Glutamatergic neuron (in vitro differentiated cells): Measurements from ENCODE around the gene USP19. TPM values are rescaled to one million over a fixed set of nuclear protein-coding genes. Genes with fewer than 3 reads are reported as not detected.

Experiments used
- DNase-seq: peaks from one replicate; pipeline ENCODE4 v3.0.0; 2022
- H3K27ac Mint-ChIP-seq: one replicate; pipeline ENCODE4 v1.8.0; 2020; ENCODE audit warnings: mild to moderate bottlenecking, mixed read lengths, inconsistent platforms; ENCODE audit not compliant: unreplicated experiment
- H3K27me3 Mint-ChIP-seq: one replicate; pipeline ENCODE4 v1.8.0; 2020; ENCODE audit warnings: mild to moderate bottlenecking, moderate library complexity, mixed read lengths, inconsistent platforms; ENCODE audit not compliant: unreplicated experiment
- H3K36me3 Mint-ChIP-seq: one replicate; pipeline ENCODE4 v1.8.0; 2020; ENCODE audit warnings: mild to moderate bottlenecking, mixed read lengths, inconsistent platforms; ENCODE audit not compliant: unreplicated experiment
- H3K4me1 Mint-ChIP-seq: one replicate; pipeline ENCODE4 v1.8.0; 2020; ENCODE audit warnings: mild to moderate bottlenecking, low read depth, mixed read lengths, inconsistent platforms; ENCODE audit not compliant: unreplicated experiment
- H3K4me3 Mint-ChIP-seq: one replicate; pipeline ENCODE4 v1.8.0; 2020; ENCODE audit warnings: mild to moderate bottlenecking, mixed read lengths, inconsistent platforms; ENCODE audit not compliant: unreplicated experiment
- H3K9me3 Mint-ChIP-seq: one replicate; pipeline ENCODE4 v1.8.0; 2020; ENCODE audit warnings: mild to moderate bottlenecking, moderate library complexity, mixed read lengths, inconsistent platforms; ENCODE audit not compliant: unreplicated experiment
- CTCF ChIP-seq: fragments of 200-600 bp; sonication (generic); IDR thresholded peaks from one replicate; pipeline ENCODE4 v1.5.0; 2021; ENCODE audit not compliant: partially characterized antibody, unreplicated experiment
- total RNA-seq: library from RNA; stranded (reverse); fragmentation: NEBNext Ultra II Directional; extraction: Animal tissue kit (Norgen Biotek cat#: 25700); gene quantifications from one replicate; pipeline ENCODE4 v1.2.1, GENCODE V29; 2021; ENCODE audit not compliant: unreplicated experiment

USP19 gene
- total RNA-seq, 1 donor from 2014 or later, result 83.1 TPM

GRCh38 chr3:49100046-49100615 is 20.5 kb downstream of the USP19 start:
- no peak for DNase-seq
- H3K27ac Mint-ChIP-seq, result no peak overlapping the region
- no peak overlapping the region for H3K4me3 Mint-ChIP-seq
- peaks cover 4% of the 10 kb centered on the region for H3K4me1 Mint-ChIP-seq
- H3K9me3 Mint-ChIP-seq, result peaks cover 1% of the 10 kb centered on the region
- TF ChIP-seq CTCF, result no peak
- H3K36me3 Mint-ChIP-seq, result no peaks in the 10 kb centered on the region
- H3K27me3 Mint-ChIP-seq, result peaks cover 5% of the 10 kb centered on the region

DNA sequence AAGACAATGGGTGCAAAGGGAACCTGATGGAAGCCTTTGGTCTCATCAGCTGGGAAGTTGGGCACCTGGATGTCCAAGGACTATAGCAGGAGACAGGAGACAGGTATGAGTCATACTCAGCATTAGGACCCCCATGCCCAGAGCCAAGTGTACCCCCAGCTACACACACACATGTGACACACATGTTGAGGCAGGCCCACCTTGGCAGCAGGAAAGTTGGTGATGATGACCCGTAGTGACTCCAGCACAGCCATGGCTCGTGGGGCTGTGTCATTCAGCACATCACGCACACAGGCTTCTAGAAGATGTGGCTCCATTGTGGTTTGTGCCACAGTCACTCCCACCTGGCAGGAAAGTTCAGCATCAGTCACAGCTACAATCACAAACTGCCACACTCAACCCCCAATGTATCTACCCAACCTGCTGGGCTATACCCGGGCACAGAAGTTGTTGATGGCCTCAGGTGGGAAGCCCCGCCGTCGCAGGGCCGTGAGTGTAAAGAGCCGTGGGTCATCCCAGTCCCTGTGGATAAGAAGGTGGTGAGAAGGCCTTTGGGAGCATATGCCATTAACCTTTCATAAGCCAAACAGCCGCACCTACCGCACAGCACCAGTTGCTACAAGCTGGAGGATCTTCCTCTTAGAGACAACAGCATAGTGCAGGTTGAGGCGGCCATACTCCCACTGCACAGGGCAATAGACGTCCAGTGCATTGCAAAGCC is 21.6 kb downstream of the USP19 start:
- H3K4me1 Mint-ChIP-seq, result peaks cover 4% of the 10 kb centered on the region
- TF ChIP-seq CTCF, result no peak
- no peaks in the 10 kb centered on the region for H3K36me3 Mint-ChIP-seq
- DNase-seq, result no peak
- no peak overlapping the region for H3K27ac Mint-ChIP-seq
- peaks cover 6% of the 10 kb centered on the region for H3K27me3 Mint-ChIP-seq
- H3K4me3 Mint-ChIP-seq, result no peak overlapping the region
- no peaks in the 10 kb centered on the region for H3K9me3 Mint-ChIP-seq

DNA sequence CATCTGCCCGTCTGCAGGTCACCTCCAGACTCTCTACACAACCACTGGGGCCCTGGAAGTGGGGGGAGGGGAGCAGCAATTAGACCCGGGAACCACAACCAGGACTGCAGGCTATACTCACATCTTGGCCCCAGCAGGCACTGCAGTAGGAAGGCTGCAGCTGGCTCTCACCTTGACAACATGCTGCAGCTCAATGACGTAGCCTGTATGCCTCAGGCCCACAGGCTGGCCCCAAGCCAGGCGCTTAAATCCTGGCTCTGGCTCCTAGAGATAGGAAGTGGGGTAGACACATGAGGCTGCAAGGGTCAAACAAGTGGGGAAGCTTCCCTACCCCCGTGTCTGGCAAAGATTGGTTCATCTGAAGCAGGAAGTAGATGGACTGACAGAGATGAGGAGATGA is 22.2 kb downstream of the USP19 start:
- peaks cover 3% of the 10 kb centered on the region for H3K4me1 Mint-ChIP-seq
- no peak overlapping the region for H3K27ac Mint-ChIP-seq
- no peaks in the 10 kb centered on the region for H3K36me3 Mint-ChIP-seq
- no peak for DNase-seq
- H3K9me3 Mint-ChIP-seq, result no peaks in the 10 kb centered on the region
- H3K4me3 Mint-ChIP-seq, result no peak overlapping the region
- peaks cover 8% of the 10 kb centered on the region for H3K27me3 Mint-ChIP-seq
- TF ChIP-seq CTCF, result no peak

DNA sequence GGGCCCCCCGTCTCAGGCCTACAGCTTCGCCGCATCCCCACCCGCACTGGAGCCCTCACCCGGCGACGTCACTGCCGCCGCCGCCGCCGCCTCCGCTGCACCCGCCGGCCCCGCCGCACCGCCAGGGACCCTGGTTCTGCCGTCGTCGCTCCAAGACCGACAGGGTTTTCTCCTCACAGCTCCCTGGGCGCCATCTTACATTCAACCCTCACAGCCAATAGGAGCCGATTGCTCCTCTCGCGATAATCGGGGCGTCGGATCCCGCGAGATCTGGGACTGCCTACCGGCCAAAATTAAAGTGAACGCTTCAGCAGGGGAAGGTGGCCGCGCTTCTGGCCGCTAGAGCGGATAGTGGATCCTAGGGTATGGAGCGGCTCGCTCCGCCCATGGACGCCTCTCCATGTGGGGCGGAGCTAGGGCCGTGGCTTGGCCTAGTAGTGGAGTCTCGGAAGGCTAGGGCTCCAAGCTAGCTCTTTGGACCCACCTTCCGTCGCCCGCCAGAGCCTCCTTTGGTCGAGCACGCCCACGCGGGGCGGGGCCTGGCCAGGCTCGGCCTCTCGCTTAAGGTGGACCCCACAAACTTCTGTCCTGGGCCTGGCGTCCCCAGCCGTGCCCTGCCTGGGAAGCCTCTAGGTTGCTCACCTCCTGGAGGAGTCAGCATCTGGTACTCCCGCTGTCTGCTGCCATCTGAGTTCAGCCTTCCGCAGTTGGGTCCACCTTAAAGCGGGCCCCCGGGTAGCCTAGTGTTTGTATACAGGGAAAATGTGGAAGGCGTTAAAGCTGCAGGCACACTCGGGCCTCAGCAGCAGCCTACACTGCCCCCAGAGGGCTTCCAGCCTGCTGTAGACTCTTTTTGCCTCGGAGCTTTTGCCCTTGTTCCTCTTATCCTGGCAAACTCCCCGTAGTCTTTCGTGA is 26.5 kb downstream of the USP19 start, which contains the start of gene QRICH1:
Gene QRICH1, minus strand, starts transcription at position 219 of the 915 bp plus-strand sequence. CDS start 17,054 bp downstream, outside the sequence.
- peak; percentile 97 for DNase-seq
- TF ChIP-seq CTCF, result no peak
- Mint-ChIP-seq H3K27ac (peak within 1 kb of the TSS; percentile 94), H3K36me3 (no peaks in the 10 kb centered on the region), H3K4me1 (peaks cover 3% of the 10 kb centered on the region), H3K4me3 (peak within 1 kb of the TSS; percentile 96), H3K9me3 (no peaks in the 10 kb centered on the region), H3K27me3 (peaks cover 3% of the 10 kb centered on the region)
